ENCODE measurements around the gene BBS2.

DNA sequence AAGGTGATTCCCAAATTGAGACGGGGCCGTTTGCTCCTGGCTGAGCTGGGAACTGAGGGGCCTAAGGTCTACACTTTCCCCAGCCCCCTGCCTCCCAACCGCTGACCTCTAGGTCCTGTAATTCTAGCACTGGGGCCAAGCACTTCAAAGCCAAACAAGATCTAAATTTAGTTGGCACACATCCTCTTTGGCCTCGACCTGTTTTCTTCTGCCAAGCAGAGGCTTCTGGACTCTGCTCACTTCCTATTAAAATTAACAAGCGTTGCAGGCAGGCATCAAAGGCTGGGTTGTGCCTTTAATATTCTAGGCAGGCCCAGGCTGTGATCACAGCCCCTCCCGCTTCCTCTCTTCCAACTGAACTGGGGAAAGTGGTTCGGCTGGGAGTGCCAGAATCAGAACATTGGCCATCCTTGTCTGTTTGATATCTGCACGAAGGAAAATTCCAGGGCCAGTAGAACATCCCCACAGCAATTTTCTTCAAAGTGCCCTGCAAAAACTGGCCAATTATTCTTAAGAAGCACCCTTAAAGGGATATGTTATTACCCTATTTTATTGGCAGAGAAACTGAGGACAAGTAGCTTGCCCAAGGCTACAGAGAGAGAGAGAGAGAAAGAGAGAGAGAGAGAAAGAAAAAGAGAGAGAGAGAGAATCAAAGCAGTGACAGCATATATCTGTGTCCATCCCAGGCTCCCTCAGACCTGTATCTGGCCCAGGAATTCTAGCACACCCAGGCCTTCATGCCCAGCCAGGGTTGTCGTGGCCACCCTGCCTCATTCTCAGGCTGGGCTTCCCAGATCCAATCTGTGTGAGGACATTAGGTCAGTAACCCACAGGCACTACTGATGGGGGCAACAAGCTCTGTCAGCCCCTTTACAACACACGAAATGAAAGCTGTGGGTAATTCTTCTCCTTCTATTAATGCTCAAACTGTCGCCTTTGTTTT, 32.2 kb upstream of the BBS2 start:
- TF ChIP-seq, protein P1, sequence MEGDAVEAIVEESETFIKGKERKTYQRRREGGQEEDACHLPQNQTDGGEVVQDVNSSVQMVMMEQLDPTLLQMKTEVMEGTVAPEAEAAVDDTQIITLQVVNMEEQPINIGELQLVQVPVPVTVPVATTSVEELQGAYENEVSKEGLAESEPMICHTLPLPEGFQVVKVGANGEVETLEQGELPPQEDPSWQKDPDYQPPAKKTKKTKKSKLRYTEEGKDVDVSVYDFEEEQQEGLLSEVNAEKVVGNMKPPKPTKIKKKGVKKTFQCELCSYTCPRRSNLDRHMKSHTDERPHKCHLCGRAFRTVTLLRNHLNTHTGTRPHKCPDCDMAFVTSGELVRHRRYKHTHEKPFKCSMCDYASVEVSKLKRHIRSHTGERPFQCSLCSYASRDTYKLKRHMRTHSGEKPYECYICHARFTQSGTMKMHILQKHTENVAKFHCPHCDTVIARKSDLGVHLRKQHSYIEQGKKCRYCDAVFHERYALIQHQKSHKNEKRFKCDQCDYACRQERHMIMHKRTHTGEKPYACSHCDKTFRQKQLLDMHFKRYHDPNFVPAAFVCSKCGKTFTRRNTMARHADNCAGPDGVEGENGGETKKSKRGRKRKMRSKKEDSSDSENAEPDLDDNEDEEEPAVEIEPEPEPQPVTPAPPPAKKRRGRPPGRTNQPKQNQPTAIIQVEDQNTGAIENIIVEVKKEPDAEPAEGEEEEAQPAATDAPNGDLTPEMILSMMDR (IDR thresholded peaks at IDR 0.05 in 8 of 11, conservative IDR thresholded peaks at IDR 0.05 in 3 of 11): no peak
- no peak for TF ChIP-seq POLR2AphosphoS5 (IDR thresholded peaks at IDR 0.05)
